HG02981 (cell line): Measurements from ENCODE around the gene SAMD5.

ENCODE experiments used
- ATAC-seq: cut with Tn5 transposase; IDR thresholded peaks from one replicate; pipeline ENCODE4 v1.9.1; 2021; ENCODE audit warnings: mild to moderate bottlenecking, moderate library complexity; ENCODE audit not compliant: unreplicated experiment

The SAMD5 gene

GRCh38 chr6:147564556-147564955, 56.1 kb downstream of the SAMD5 start:
- ATAC-seq, result no peak

- ATAC-seq, result no peak
Measured at GRCh38 chr6:147566244-147566898, 57.9 kb downstream of the SAMD5 start.

DNA sequence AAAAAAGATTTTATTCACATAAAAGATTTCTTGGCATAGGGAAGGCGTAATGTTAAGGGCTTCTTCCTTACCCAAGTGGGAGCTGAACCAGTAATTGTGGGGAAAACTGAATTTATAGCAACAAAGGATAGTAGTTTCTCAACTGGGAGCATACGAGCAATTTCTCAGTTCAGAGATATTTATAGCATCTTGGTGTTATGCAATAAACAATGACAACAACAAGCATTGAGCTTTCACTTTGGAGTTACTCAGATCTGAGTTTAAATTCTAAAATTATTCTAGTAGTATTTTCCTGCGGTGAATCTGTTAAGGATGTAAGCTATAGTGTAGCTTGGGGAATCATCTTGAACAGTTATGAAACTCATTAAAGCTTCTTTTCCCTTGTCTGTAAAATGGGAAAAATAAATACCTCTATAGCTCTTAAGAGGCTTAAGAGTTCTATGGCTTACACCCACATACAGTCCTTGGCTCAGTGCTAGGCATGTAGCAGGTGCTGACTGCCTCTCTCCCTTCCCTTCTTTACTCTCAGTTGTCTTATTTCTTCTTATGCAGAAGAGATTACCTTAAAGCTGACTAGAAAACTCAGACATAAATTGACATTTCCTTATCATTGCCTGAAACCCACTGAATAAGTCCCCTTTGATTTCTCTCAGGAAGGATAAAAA, 58.8 kb downstream of the SAMD5 start:
- ATAC-seq, result no peak

DNA sequence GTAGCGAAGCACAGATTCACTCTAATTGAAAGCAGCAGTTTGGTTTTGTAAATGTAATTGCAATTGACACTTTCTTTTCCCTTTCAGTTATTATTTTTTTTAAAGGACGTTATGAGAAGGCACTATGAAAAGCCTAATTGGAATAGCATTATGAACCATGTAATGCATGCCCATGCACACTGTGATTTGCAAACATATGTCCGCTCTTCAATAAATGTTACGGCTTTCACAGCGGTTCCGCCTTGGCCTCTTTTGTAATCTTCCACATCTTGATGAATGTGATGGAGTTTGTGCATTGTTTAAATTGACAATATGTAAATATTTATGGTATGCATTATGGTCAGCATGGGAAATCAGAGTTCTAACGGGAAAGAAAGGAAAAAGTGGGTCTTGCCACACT, 61.3 kb downstream of the SAMD5 start:
- no peak for ATAC-seq

DNA sequence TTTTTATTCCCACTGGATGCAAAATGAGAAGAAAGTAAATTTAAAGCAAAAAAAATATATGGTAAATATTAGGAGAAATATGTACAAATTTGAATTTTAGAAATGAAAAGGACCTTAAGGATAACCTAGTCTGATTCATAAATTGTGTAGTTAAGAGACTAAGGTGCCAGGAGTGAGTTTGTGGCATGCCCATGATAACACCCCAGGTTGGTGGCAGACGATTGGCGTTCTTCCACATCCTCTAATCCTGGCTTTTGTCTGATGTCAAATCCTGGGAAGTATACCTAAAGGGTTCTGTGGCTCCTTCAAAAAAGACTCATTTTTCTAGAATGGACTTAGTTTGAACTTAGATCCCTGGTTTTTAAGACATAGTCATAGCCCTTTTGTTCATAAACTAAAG, 62.2 kb downstream of the SAMD5 start:
- ATAC-seq, result no peak

- ATAC-seq, result no peak
Measured at GRCh38 chr6:147577488-147577887, 69.0 kb downstream of the SAMD5 start.

DNA sequence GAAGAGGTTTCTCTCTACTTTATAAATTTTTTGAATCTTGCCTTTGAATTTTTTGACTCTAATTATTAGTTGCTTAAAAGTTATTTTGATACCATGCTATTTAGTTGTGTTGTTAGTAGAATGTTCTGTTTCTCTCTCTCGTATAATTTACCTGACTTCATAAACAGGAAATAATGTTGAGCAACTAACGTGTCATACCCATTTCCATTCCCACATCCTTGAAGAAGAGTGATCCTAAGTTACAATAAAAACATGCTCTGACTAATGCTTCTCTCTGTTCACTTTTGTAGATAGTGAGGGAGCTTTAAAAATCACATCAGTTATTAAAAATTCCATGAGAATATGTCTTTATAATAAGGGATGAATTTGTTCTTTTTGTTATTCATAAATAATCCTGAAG, 69.7 kb downstream of the SAMD5 start:
- ATAC-seq, result no peak

DNA sequence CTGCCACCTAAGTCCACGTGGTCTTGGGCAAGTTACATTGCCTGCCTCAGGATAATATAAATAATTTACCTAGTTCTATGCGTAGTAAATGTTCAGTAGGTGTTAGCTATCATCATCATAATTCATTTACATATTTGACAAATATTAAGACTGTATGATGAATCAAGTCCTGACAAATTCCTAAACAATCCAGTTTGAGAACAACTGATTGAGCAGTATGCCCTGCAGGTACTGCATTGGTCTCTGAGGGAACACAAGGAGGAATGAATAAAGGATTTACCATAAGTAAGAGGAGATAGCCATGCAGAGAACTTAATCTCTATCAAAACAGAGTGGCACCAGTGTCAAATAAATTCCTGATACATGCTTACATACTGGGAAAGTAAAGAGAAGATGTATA, 70.4 kb downstream of the SAMD5 start:
- no peak for ATAC-seq

DNA sequence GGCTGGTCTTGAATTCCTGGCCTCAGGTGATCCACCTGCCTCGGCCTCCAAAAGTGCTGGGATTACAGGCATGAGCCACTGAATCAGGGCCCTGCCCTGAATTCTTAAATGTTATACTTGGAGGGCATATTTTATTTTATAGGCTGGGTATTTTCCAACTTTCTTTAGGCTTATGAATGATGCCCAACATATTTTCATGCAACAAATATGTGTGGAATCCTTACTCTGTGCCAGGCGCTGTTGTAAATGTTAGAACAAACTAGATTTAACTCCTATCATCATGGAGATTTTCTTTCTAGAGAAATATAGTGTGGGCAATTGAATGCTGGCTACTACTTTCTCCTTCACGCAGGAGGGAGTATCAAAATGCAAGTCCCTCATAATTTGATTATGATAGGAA, 71.2 kb downstream of the SAMD5 start:
- ATAC-seq, result no peak

DNA sequence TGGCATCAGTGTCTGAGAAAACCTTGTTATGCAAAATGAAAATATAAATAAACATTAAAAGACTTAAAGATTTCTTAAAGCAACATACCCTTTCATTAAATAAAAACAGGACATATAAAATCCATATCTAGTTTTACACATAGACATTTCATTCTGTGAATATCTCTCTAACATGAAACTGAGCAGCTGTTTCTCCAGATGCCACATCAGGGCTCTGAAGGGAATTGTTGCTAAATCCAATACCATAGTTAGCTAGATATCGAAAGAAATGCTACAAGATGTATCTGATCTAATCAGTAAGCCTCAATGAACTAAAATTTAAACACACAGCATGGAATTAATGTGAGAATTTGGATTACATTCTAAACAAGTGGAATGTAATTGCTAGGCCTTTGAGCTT, 74.5 kb downstream of the SAMD5 start:
- ATAC-seq, result no peak

- no peak for ATAC-seq
Measured at GRCh38 chr6:147585256-147585655, 76.8 kb downstream of the SAMD5 start.

- no peak for ATAC-seq
Measured at GRCh38 chr6:147586044-147586443, 77.6 kb downstream of the SAMD5 start.

GRCh38 chr6:147587907-147588306, 79.4 kb downstream of the SAMD5 start:
- ATAC-seq, result no peak

DNA sequence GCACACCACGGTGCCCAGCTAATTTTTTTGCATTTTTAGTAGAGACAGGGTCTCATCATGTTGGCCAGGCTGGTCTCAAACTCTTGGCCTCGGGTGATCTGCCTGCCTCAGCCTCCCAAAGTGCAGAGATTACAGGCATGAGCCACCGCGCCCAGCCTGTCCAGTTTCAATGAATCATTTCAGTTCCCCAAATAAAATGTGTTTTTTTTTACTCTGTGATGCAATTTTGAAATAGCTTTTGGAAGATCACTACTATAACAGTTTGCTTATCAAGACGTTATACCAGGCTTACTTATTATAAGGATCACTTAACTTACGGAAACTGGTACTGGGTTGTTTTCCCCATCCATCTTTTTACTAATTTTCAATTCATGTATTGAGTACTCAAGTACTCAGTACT, 80.0 kb downstream of the SAMD5 start:
- no peak for ATAC-seq

DNA sequence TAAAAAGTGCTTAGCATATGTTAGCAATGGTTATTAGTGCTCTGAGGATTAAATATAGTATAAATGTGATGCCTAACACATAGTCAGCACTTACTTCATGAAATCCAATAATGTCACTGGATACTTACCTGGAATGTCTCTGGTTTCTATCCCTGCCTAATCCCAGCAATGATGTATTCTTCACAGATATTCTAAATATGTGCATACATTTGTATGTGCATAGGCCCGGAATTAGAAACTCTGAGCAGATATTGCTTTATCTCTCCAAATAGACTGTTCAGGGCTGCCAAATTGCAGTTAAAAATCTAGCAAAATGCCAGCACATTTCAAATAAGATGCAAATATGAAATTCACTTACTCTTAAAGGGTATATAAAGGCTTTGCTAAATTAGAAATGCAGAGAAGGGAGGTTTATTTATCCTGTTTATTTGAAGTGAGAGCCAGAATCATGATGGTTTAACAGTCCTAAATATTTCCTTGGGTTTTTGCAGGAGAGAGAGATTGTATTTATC, 81.3 kb downstream of the SAMD5 start:
- ATAC-seq, result no peak

DNA sequence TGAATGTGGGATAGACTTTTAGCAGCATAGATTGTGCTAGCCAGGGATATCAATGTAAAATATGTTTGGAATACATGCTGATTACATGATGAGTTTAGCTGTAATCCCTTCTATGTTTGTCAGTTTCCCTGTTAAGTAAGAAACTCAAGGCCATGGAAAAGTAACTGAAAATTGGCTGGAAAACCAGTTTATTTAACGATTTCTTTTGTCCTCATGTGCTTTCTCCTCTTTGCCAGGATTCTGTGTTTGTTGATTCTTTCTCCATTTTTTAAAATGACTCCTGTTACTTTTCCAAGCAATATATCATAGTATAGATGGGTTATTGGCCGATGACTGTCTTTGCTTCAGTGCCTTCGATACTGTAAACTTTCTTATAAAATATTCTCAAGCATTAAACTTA, 87.5 kb downstream of the SAMD5 start:
- no peak for ATAC-seq

GRCh38 chr6:147603392-147604081, 95.0 kb downstream of the SAMD5 start:
- ATAC-seq, result no peak

GRCh38 chr6:147604373-147604772, 95.9 kb downstream of the SAMD5 start:
- ATAC-seq, result no peak

DNA sequence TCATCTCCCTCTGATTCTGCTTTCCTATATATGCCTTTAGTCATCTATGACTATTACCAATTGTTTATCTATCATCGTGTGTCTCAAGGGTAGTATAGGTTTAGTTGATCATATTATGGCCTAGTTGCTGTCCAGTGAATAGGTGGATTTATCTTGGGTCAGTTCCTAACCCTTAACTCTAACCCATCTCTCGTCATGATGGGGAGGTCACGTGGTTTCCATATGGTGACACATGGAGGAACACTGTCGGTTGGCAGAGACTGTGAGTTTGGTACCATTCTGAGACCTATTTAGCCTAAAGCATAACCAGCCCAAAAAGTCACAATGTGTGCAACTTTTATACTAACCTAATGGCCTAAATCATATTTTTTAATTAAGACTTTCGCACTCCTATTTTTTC, 103.5 kb downstream of the SAMD5 start:
- no peak for ATAC-seq

DNA sequence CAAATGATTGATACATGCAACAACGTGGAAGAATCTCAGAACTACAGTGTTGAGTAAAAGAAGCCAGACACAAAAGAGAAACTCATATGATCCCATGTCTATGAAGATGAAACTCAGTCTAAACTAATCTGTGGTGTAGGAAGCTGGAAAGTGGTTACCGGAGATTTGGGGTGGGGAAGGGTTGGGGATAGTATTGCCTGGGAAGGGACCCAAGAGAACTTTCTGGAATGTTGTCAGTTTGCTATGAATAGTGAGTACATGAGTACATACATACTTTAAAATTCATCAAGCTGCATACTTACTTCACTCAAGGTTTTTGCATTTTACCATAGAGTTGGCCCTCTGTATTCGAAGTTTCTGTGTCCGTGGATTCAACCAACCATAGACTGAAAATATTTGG, 106.0 kb downstream of the SAMD5 start:
- no peak for ATAC-seq

- no peak for ATAC-seq
Measured at GRCh38 chr6:147615659-147616456, 107.4 kb downstream of the SAMD5 start.
